ENCODE measurements around the gene PRR35. TPM values are rescaled to one million over a fixed set of nuclear protein-coding genes. Genes with fewer than 3 reads are reported as not detected.

PRR35 gene
- polyA plus RNA-seq, 1 donor from 2014 or later: not detected

GRCh38 chr16:513950-514349 lies 46.2 kb upstream of the PRR35 start:
- TF ChIP-seq EZH2 (IDR thresholded peaks at IDR 0.05; ENCODE audit: borderline replicate concordance, insufficient read depth, low read length, poor library complexity, severe bottlenecking) (no peak), EP300 (conservative IDR thresholded peaks at IDR 0.05; ENCODE audit: poor library complexity, severe bottlenecking) (no peak), MXI1 (conservative IDR thresholded peaks at IDR 0.05; ENCODE audit: poor library complexity, severe bottlenecking) (no peak), SMC3 (conservative IDR thresholded peaks at IDR 0.05; ENCODE audit: poor library complexity) (no peak), POLR2AphosphoS5 (IDR thresholded peaks at IDR 0.05) (no peak), CTCF (IDR thresholded peaks at IDR 0.05; ENCODE audit: poor library complexity, severe bottlenecking) (no peak), TAF1 (IDR thresholded peaks at IDR 0.05; ENCODE audit: low read depth) (no peak), RAD21 (conservative IDR thresholded peaks at IDR 0.05) (no peak), REST (IDR thresholded peaks at IDR 0.05; ENCODE audit: borderline replicate concordance) (no peak)
- H2AFZ ChIP-seq (ENCODE audit: low read depth, low read length): no peak overlapping the region
- no peak overlapping the region for H3K9ac ChIP-seq (ENCODE audit: low read length)
- H3K79me2 ChIP-seq (replicated peaks; ENCODE audit: insufficient read depth, low read length): no peaks in the 10 kb centered on the region
- H3K4me2 ChIP-seq (ENCODE audit: low read length): no peak overlapping the region
- no peaks in the 10 kb centered on the region for H4K20me1 ChIP-seq (ENCODE audit: insufficient read depth)
- no peak overlapping the region for H3K4me3 ChIP-seq (ENCODE audit: low read length)
- no peaks in the 10 kb centered on the region for H3K9me2 ChIP-seq (ENCODE audit: insufficient read depth, low read length)
- H3K36me3 ChIP-seq (ENCODE audit: insufficient read depth, low read length): no peaks in the 10 kb centered on the region
- H3K27me3 ChIP-seq (ENCODE audit: insufficient read depth, low read depth, low read length): no peaks in the 10 kb centered on the region
- H3K9me3 ChIP-seq (ENCODE audit: low read length): no peaks in the 10 kb centered on the region
- H3F3A ChIP-seq (ENCODE audit: insufficient read depth, low read length, poor library complexity, severe bottlenecking): no peaks in the 10 kb centered on the region
- H3K27ac ChIP-seq (ENCODE audit: low read length): no peak overlapping the region

GRCh38 chr16:515175-515938 lies 44.8 kb upstream of the PRR35 start:
- H3K9me3 ChIP-seq (ENCODE audit: low read length): no peaks in the 10 kb centered on the region
- no peak overlapping the region for H3K4me2 ChIP-seq (ENCODE audit: low read length)
- TF ChIP-seq EZH2 (IDR thresholded peaks at IDR 0.05; ENCODE audit: borderline replicate concordance, insufficient read depth, low read length, poor library complexity, severe bottlenecking): no peak
- TF ChIP-seq RAD21 (conservative IDR thresholded peaks at IDR 0.05): no peak
- no peak for TF ChIP-seq TAF1 (IDR thresholded peaks at IDR 0.05; ENCODE audit: low read depth)
- TF ChIP-seq MXI1 (conservative IDR thresholded peaks at IDR 0.05; ENCODE audit: poor library complexity, severe bottlenecking): no peak
- no peak for TF ChIP-seq EP300 (conservative IDR thresholded peaks at IDR 0.05; ENCODE audit: poor library complexity, severe bottlenecking)
- no peak for TF ChIP-seq REST (IDR thresholded peaks at IDR 0.05; ENCODE audit: borderline replicate concordance)
- TF ChIP-seq CTCF (IDR thresholded peaks at IDR 0.05; ENCODE audit: poor library complexity, severe bottlenecking): no peak
- no peak overlapping the region for H2AFZ ChIP-seq (ENCODE audit: low read depth, low read length)
- H3K27ac ChIP-seq (ENCODE audit: low read length): no peak overlapping the region
- H3K4me3 ChIP-seq (ENCODE audit: low read length): no peak overlapping the region
- no peaks in the 10 kb centered on the region for H3K9me2 ChIP-seq (ENCODE audit: insufficient read depth, low read length)
- H3K79me2 ChIP-seq (replicated peaks; ENCODE audit: insufficient read depth, low read length): no peaks in the 10 kb centered on the region
- H4K20me1 ChIP-seq (ENCODE audit: insufficient read depth): no peaks in the 10 kb centered on the region
- no peaks in the 10 kb centered on the region for H3K27me3 ChIP-seq (ENCODE audit: insufficient read depth, low read depth, low read length)
- no peak overlapping the region for H3K9ac ChIP-seq (ENCODE audit: low read length)
- no peaks in the 10 kb centered on the region for H3F3A ChIP-seq (ENCODE audit: insufficient read depth, low read length, poor library complexity, severe bottlenecking)
- H3K36me3 ChIP-seq (ENCODE audit: insufficient read depth, low read length): peaks cover 1% of the 10 kb centered on the region
